Effector memory CD8-positive, alpha-beta T cell (primary cell): ENCODE results near the gene KLRK1.
"Not testable (repeated sequence)": the region's sequence is repeated elsewhere in the genome, so short reads cannot be mapped to it uniquely, and the experiment has no call there.

Source experiments
- ATAC-seq: fragments of 150-1000 bp; cut with Tn5 transposase; replicated peaks from 2 replicates; pipeline ENCODE4 v1.10.0; 2021; ENCODE audit warnings: mild to moderate bottlenecking, moderate library complexity
- DNase-seq, 3 experiments: peaks; one replicate each; pipeline ENCODE4 v3.0.0; 2021
- H3K27ac Mint-ChIP-seq, 2 donors: one replicate each; pipeline ENCODE4 v1.8.0; 2022; ENCODE audit warnings: mild to moderate bottlenecking in 2 of 2, mixed read lengths in 2 of 2, moderate library complexity in 2 of 2
- H3K27me3 Mint-ChIP-seq, 2 donors: one replicate each; pipeline ENCODE4 v1.8.0; 2022; ENCODE audit warnings: mixed read lengths in 2 of 2
- H3K36me3 Mint-ChIP-seq: one replicate; pipeline ENCODE4 v1.8.0; 2022; ENCODE audit warnings: mild to moderate bottlenecking, moderate library complexity, mixed read lengths; ENCODE audit not compliant: insufficient read depth
- H3K4me1 Mint-ChIP-seq, 2 donors: one replicate each; pipeline ENCODE4 v1.8.0; 2022; ENCODE audit warnings: low read depth in 2 of 2, mixed read lengths in 2 of 2
- H3K4me3 Mint-ChIP-seq, 2 donors: one replicate each; pipeline ENCODE4 v1.8.0; 2022; ENCODE audit warnings: mild to moderate bottlenecking in 2 of 2, mixed read lengths in 2 of 2, moderate library complexity in 2 of 2
- H3K9me3 Mint-ChIP-seq, 2 donors: one replicate each; pipeline ENCODE4 v1.8.0; 2022; ENCODE audit warnings: mixed read lengths in 2 of 2

KLRK1 gene

GRCh38 chr12:10398168-10398567 is 8.3 kb upstream of the KLRK1 start:
- H3K9me3 Mint-ChIP-seq = no peaks in the 10 kb centered on the region
- no peaks in the 10 kb centered on the region for H3K27me3 Mint-ChIP-seq
- peak overlapping the region in 1 of 2 donors; percentile 100 for H3K27ac Mint-ChIP-seq
- peaks cover 41 to 63% of the 10 kb centered on the region in 2 donors for H3K4me1 Mint-ChIP-seq
- H3K36me3 Mint-ChIP-seq = peaks cover 50% of the 10 kb centered on the region
- ATAC-seq = no peak
- DNase-seq = no peak
- peak overlapping the region; percentile 24 to 79 for H3K4me3 Mint-ChIP-seq

- H3K4me3 Mint-ChIP-seq = peak overlapping the region; percentile 34 to 79
- peaks cover 51% of the 10 kb centered on the region for H3K36me3 Mint-ChIP-seq
- H3K27me3 Mint-ChIP-seq = no peaks in the 10 kb centered on the region
- no peaks in the 10 kb centered on the region for H3K9me3 Mint-ChIP-seq
- DNase-seq (peak in 2 of 3 experiments; percentile 22 to 39), ATAC-seq (peak; percentile 28)
- peaks cover 43 to 65% of the 10 kb centered on the region in 2 donors for H3K4me1 Mint-ChIP-seq
- H3K27ac Mint-ChIP-seq = peak overlapping the region; percentile 100
Measured at GRCh38 chr12:10397296-10397695, 7.5 kb upstream of the KLRK1 start.

- Mint-ChIP-seq H3K27ac (peak overlapping the region; percentile 100), H3K36me3 (peaks cover 47% of the 10 kb centered on the region), H3K4me1 (peaks cover 39 to 68% of the 10 kb centered on the region in 2 donors), H3K4me3 (peak overlapping the region; percentile 78 to 79)
- DNase-seq, H3K9me3 Mint-ChIP-seq, ATAC-seq, H3K27me3 Mint-ChIP-seq: not testable (repeated sequence)
Measured at GRCh38 chr12:10396176-10396575, 6.3 kb upstream of the KLRK1 start.

- peak overlapping the region; percentile 78 to 79 for H3K4me3 Mint-ChIP-seq
- ATAC-seq (peak; percentile 76), DNase-seq (peak; percentile 24 to 49 (median 24))
- H3K27me3 Mint-ChIP-seq = no peaks in the 10 kb centered on the region
- peaks cover 41% of the 10 kb centered on the region for H3K36me3 Mint-ChIP-seq
- peaks cover 35 to 63% of the 10 kb centered on the region in 2 donors for H3K4me1 Mint-ChIP-seq
- H3K27ac Mint-ChIP-seq = peak overlapping the region; percentile 100
- H3K9me3 Mint-ChIP-seq = no peaks in the 10 kb centered on the region
Measured at GRCh38 chr12:10395390-10395998, 5.7 kb upstream of the KLRK1 start.

GRCh38 chr12:10394531-10395152 is 4.8 kb upstream of the KLRK1 start:
- ATAC-seq (peak; percentile 29), DNase-seq (peak; percentile 44 to 71 (median 49))
- H3K4me1 Mint-ChIP-seq = peaks cover 30 to 63% of the 10 kb centered on the region in 2 donors
- not testable (repeated sequence) for H3K27me3 Mint-ChIP-seq, H3K9me3 Mint-ChIP-seq
- H3K4me3 Mint-ChIP-seq = peak overlapping the region; percentile 78 to 79
- peak overlapping the region; percentile 100 for H3K27ac Mint-ChIP-seq
- H3K36me3 Mint-ChIP-seq = peaks cover 47% of the 10 kb centered on the region

GRCh38 chr12:10393291-10393690 is 3.5 kb upstream of the KLRK1 start:
- peak overlapping the region; percentile 100 for H3K27ac Mint-ChIP-seq
- peaks cover 47% of the 10 kb centered on the region for H3K36me3 Mint-ChIP-seq
- no peaks in the 10 kb centered on the region for H3K9me3 Mint-ChIP-seq
- DNase-seq = no peak
- peak overlapping the region; percentile 14 to 79 for H3K4me3 Mint-ChIP-seq
- ATAC-seq = no peak
- peaks cover 26 to 58% of the 10 kb centered on the region in 2 donors for H3K4me1 Mint-ChIP-seq
- H3K27me3 Mint-ChIP-seq = no peaks in the 10 kb centered on the region

- peaks cover 23 to 52% of the 10 kb centered on the region in 2 donors for H3K4me1 Mint-ChIP-seq
- H3K27me3 Mint-ChIP-seq = no peaks in the 10 kb centered on the region
- H3K4me3 Mint-ChIP-seq = peak overlapping the region; percentile 63 to 79
- ATAC-seq = peak; percentile 49
- no peaks in the 10 kb centered on the region for H3K9me3 Mint-ChIP-seq
- peak; percentile 46 to 52 (median 50) for DNase-seq
- peaks cover 49% of the 10 kb centered on the region for H3K36me3 Mint-ChIP-seq
- peak overlapping the region; percentile 88 to 100 for H3K27ac Mint-ChIP-seq
Measured at GRCh38 chr12:10392394-10392930, 2.6 kb upstream of the KLRK1 start.

GRCh38 chr12:10390991-10391390 is 1.1 kb upstream of the KLRK1 start:
- Mint-ChIP-seq H3K4me1 (peaks cover 23 to 46% of the 10 kb centered on the region in 2 donors), H3K27ac (peak overlapping the region; percentile 88 to 100), H3K4me3 (peak overlapping the region in 1 of 2 donors; percentile 79), H3K36me3 (peaks cover 59% of the 10 kb centered on the region)
- H3K27me3 Mint-ChIP-seq, DNase-seq, H3K9me3 Mint-ChIP-seq, ATAC-seq: not testable (repeated sequence)

GRCh38 chr12:10388624-10389413 is 1.0 kb downstream of the KLRK1 start:
- Mint-ChIP-seq H3K27ac (peak overlapping the region; percentile 87 to 90), H3K4me3 (peak overlapping the region; percentile 82 to 88), H3K36me3 (peaks cover 68% of the 10 kb centered on the region), H3K27me3 (no peaks in the 10 kb centered on the region), H3K4me1 (peaks cover 19 to 42% of the 10 kb centered on the region in 2 donors), H3K9me3 (no peaks in the 10 kb centered on the region)
- DNase-seq = no peak
- ATAC-seq = no peak

- H3K4me1 Mint-ChIP-seq = peaks cover 18 to 42% of the 10 kb centered on the region in 2 donors
- not testable (repeated sequence) for H3K9me3 Mint-ChIP-seq, DNase-seq, H3K27me3 Mint-ChIP-seq, ATAC-seq
- peak overlapping the region; percentile 87 to 90 for H3K27ac Mint-ChIP-seq
- H3K4me3 Mint-ChIP-seq = peak overlapping the region; percentile 82 to 88
- peaks cover 70% of the 10 kb centered on the region for H3K36me3 Mint-ChIP-seq
Measured at GRCh38 chr12:10387498-10387897, 2.3 kb downstream of the KLRK1 start.

- Mint-ChIP-seq H3K27ac (peak overlapping the region; percentile 87 to 90), H3K36me3 (peaks cover 66% of the 10 kb centered on the region), H3K4me3 (peak overlapping the region; percentile 82 to 88), H3K9me3 (no peaks in the 10 kb centered on the region), H3K4me1 (peaks cover 18 to 41% of the 10 kb centered on the region in 2 donors), H3K27me3 (no peaks in the 10 kb centered on the region)
- DNase-seq (no peak), ATAC-seq (no peak)
Measured at GRCh38 chr12:10386857-10387256, 3.0 kb downstream of the KLRK1 start.

- peak overlapping the region; percentile 87 to 90 for H3K27ac Mint-ChIP-seq
- ATAC-seq (peak; percentile 52), DNase-seq (no peak)
- H3K9me3 Mint-ChIP-seq = no peaks in the 10 kb centered on the region
- H3K27me3 Mint-ChIP-seq = no peaks in the 10 kb centered on the region
- peaks cover 82% of the 10 kb centered on the region for H3K36me3 Mint-ChIP-seq
- H3K4me1 Mint-ChIP-seq = peaks cover 33 to 51% of the 10 kb centered on the region in 2 donors
- peak overlapping the region; percentile 74 to 82 for H3K4me3 Mint-ChIP-seq
Measured at GRCh38 chr12:10385166-10385613, 4.7 kb downstream of the KLRK1 start.

- DNase-seq (no peak), ATAC-seq (no peak)
- Mint-ChIP-seq H3K4me1 (peaks cover 34 to 48% of the 10 kb centered on the region in 2 donors), H3K27me3 (no peaks in the 10 kb centered on the region), H3K4me3 (peak overlapping the region; percentile 74 to 82), H3K27ac (peak overlapping the region; percentile 87 to 90), H3K9me3 (no peaks in the 10 kb centered on the region), H3K36me3 (peaks cover 86% of the 10 kb centered on the region)
Measured at GRCh38 chr12:10384191-10384590, 5.7 kb downstream of the KLRK1 start.
